ENCODE results near the gene MAEA.

The MAEA gene

GRCh38 chr4:1305781-1306455 is 16.2 kb downstream of the MAEA start:
- no peak for DNase-seq

GRCh38 chr4:1307951-1308735 is 18.5 kb downstream of the MAEA start:
- no peak for DNase-seq

- DNase-seq = no peak
Observed at GRCh38 chr4:1309261-1310010, 19.7 kb downstream of the MAEA start.

GRCh38 chr4:1310031-1310795 is 20.5 kb downstream of the MAEA start:
- no peak for DNase-seq

GRCh38 chr4:1310796-1311631 is 21.3 kb downstream of the MAEA start:
- no peak for DNase-seq

- no peak for DNase-seq
Observed at GRCh38 chr4:1312821-1313640, 23.3 kb downstream of the MAEA start.

GRCh38 chr4:1315306-1315705 is 25.6 kb downstream of the MAEA start:
- no peak for DNase-seq

GRCh38 chr4:1315836-1316536 is 26.3 kb downstream of the MAEA start:
- DNase-seq = no peak

GRCh38 chr4:1316537-1317168 is 27.0 kb downstream of the MAEA start:
- DNase-seq = no peak

GRCh38 chr4:1317177-1318045 is 27.7 kb downstream of the MAEA start:
- no peak for DNase-seq

GRCh38 chr4:1318046-1318375 is 28.3 kb downstream of the MAEA start:
- no peak for DNase-seq

- DNase-seq = no peak
Observed at GRCh38 chr4:1318488-1319213, 29.0 kb downstream of the MAEA start.

- DNase-seq = no peak
Observed at GRCh38 chr4:1321486-1321885, 31.8 kb downstream of the MAEA start.

GRCh38 chr4:1321946-1322650 is 32.4 kb downstream of the MAEA start:
- no peak for DNase-seq

- DNase-seq = no peak
Observed at GRCh38 chr4:1323280-1323634, 33.6 kb downstream of the MAEA start.

GRCh38 chr4:1323635-1324442 is 34.1 kb downstream of the MAEA start:
- no peak for DNase-seq

Measured in NCI-H748 treated with DMSO at 0.1 percent for 48 hours (cell line).